Measurements from ENCODE around the gene APOBEC3C. TPM values are rescaled to one million over a fixed set of nuclear protein-coding genes. Genes with fewer than 3 reads are reported as not detected.
"Not testable (repeated sequence)": the region's sequence is repeated elsewhere in the genome, so short reads cannot be mapped to it uniquely, and the experiment has no call there.

APOBEC3C gene
- total RNA-seq, 4 donors from 2014 or later = 4.1 to 35.5 (median 4.4) TPM

GRCh38 chr22:39027717-39028116 lies 13.7 kb downstream of the APOBEC3C start:
- no peaks in the 10 kb centered on the region for H3K9me3 ChIP-seq
- no peaks in the 10 kb centered on the region for H3K27me3 ChIP-seq
- H3K36me3 ChIP-seq = no peaks in the 10 kb centered on the region
- no peak overlapping the region for H3K4me3 ChIP-seq
- no peak overlapping the region for H3K27ac ChIP-seq
- no peaks in the 10 kb centered on the region for H3K4me1 ChIP-seq
- DNase-seq = no peak
- TF ChIP-seq POLR2A (IDR thresholded peaks at IDR 0.05) = no peak
- no peak for TF ChIP-seq CTCF (IDR thresholded peaks at IDR 0.05)

GRCh38 chr22:39028281-39028680 lies 14.2 kb downstream of the APOBEC3C start:
- TF ChIP-seq CTCF (IDR thresholded peaks at IDR 0.05) (no peak), POLR2A (IDR thresholded peaks at IDR 0.05) (no peak)
- Histone ChIP-seq H3K27me3 (no peaks in the 10 kb centered on the region), H3K4me1 (no peaks in the 10 kb centered on the region), H3K4me3 (no peak overlapping the region), H3K36me3 (no peaks in the 10 kb centered on the region), H3K9me3 (no peaks in the 10 kb centered on the region), H3K27ac (no peak overlapping the region)
- DNase-seq = no peak

GRCh38 chr22:39029227-39029626 lies 15.2 kb downstream of the APOBEC3C start:
- Histone ChIP-seq H3K27me3 (no peaks in the 10 kb centered on the region), H3K36me3 (no peaks in the 10 kb centered on the region), H3K4me3 (no peak overlapping the region), H3K9me3 (no peaks in the 10 kb centered on the region), H3K4me1 (no peaks in the 10 kb centered on the region), H3K27ac (no peak overlapping the region)
- TF ChIP-seq CTCF (IDR thresholded peaks at IDR 0.05) (no peak), POLR2A (IDR thresholded peaks at IDR 0.05) (no peak)
- DNase-seq = no peak

GRCh38 chr22:39030705-39031104 lies 16.6 kb downstream of the APOBEC3C start:
- TF ChIP-seq POLR2A (IDR thresholded peaks at IDR 0.05) (no peak), CTCF (IDR thresholded peaks at IDR 0.05) (no peak)
- no peak for DNase-seq
- Histone ChIP-seq H3K9me3 (no peaks in the 10 kb centered on the region), H3K4me3 (no peak overlapping the region), H3K4me1 (no peaks in the 10 kb centered on the region), H3K36me3 (no peaks in the 10 kb centered on the region), H3K27ac (no peak overlapping the region), H3K27me3 (no peaks in the 10 kb centered on the region)

- H3K27ac ChIP-seq, H3K4me3 ChIP-seq, H3K4me1 ChIP-seq, H3K36me3 ChIP-seq, H3K9me3 ChIP-seq, DNase-seq, H3K27me3 ChIP-seq: not testable (repeated sequence)
Measured at GRCh38 chr22:39031434-39032295, 17.6 kb downstream of the APOBEC3C start.

- H3K36me3 ChIP-seq, H3K4me3 ChIP-seq, H3K27ac ChIP-seq, H3K27me3 ChIP-seq, H3K4me1 ChIP-seq, DNase-seq, H3K9me3 ChIP-seq: not testable (repeated sequence)
Measured at GRCh38 chr22:39037071-39037470, 23.0 kb downstream of the APOBEC3C start.
